Mononuclear cell (primary cell): ENCODE results near the gene FST. TPM values are rescaled to one million over a fixed set of nuclear protein-coding genes. Genes with fewer than 3 reads are reported as not detected.

Experiments used
- H3K27me3 ChIP-seq: 2 replicates; pipeline ENCODE4 v1.6.0; 2011; ENCODE audit warnings: low read length, control low read depth; ENCODE audit not compliant: insufficient read depth
- H3K4me1 ChIP-seq: 2 replicates; pipeline ENCODE4 v1.5.1; 2011; ENCODE audit warnings: mild to moderate bottlenecking, low read length, control low read depth; ENCODE audit not compliant: insufficient read depth
- H3K4me3 ChIP-seq: 2 replicates; pipeline ENCODE4 v1.5.1; 2011; ENCODE audit warnings: mild to moderate bottlenecking, low read length, moderate library complexity
- H3K9me3 ChIP-seq: 2 replicates; pipeline ENCODE4 v1.5.1; 2011; ENCODE audit warnings: low read depth, mild to moderate bottlenecking, control low read depth, low read length
- total RNA-seq: library from RNA; depleted of rRNA; stranded (reverse); fragments of >200 nt; gene quantifications from one replicate; pipeline ENCODE4 v1.2.3, GENCODE V29; 2012

Gene FST, protein sequence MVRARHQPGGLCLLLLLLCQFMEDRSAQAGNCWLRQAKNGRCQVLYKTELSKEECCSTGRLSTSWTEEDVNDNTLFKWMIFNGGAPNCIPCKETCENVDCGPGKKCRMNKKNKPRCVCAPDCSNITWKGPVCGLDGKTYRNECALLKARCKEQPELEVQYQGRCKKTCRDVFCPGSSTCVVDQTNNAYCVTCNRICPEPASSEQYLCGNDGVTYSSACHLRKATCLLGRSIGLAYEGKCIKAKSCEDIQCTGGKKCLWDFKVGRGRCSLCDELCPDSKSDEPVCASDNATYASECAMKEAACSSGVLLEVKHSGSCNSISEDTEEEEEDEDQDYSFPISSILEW
- 0.84 TPM for total RNA-seq

DNA sequence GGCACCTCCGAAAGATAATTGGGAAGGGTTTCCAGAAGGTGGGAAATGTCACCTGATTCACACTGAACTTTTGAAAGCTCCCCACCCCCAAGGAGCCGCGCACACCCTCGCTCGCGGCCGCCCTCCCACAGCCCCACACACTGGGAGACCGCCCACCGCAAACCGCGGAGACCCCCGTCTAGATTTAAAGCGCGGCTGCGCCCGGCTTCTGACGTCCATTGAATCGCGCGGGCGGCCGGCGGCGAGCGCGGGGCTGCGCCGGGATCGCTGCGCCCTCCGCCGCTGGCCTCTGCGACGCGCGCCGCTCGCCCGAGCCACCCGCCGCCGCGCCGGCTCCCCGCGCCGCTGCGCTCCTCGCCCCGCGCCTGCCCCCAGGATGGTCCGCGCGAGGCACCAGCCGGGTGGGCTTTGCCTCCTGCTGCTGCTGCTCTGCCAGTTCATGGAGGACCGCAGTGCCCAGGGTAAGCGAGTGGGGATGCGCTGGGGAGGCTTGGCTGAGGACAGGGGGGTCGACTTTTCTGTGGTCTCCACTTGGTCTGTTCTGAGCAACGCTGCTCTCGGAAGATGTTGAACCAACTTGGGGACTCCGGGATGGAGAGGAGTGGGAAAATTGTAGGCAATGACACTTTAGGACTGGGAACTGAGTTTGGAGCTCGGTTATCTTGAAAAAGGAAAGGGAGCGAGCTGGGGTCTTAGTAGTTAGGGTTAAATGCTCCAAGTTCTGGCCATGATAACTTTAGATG lies at the start of gene FST:
TSS of gene FST (plus strand) at position 214 of the 743 bp plus-strand sequence. CDS start at position 377, 163 bp downstream.
- Histone ChIP-seq H3K27me3 (peaks cover 71% of the 10 kb centered on the region), H3K9me3 (no peaks in the 10 kb centered on the region), H3K4me1 (peaks cover 41% of the 10 kb centered on the region), H3K4me3 (peak within 1 kb of the TSS; percentile 38)

DNA sequence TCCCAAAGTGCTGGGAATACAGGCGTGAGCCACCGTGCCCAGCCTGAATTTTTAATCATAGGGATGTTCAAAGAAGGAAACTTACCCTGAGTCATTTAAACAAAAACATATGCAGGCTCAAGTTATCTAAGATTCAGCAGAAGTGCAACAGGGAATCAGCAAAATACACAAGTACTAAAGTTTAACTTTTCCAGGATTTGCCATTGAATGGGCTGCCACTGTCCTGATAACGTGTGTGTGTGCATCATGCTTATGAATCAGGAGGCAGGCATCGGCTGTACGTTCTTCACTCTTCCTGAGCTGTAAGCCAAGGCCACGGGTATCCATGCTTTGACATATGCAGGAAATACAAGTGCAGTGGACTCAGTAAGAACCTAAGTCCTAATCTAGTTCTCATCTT lies 48.8 kb upstream of the FST start:
- H3K9me3 ChIP-seq: no peaks in the 10 kb centered on the region
- H3K4me3 ChIP-seq: no peak overlapping the region
- peaks cover 3% of the 10 kb centered on the region for H3K27me3 ChIP-seq
- H3K4me1 ChIP-seq: no peaks in the 10 kb centered on the region

DNA sequence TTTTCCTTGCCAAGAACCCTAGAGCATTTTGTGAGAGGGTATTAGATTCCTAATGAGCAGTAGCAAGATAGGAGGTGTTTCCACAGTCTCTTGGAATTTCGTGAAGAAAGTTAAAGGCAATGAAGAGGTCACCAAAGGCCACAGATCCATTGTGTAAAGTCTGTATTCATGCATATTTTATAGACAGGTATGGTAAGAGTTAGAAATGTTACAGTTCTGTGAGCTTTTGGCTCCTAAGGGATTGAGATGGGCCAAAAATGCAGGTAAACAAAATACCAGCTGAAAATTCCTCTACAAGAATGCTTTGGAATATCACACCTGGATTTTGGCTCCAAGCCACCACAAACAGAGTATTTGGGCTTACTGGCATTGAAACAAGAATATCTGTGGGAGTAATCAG lies 47.4 kb upstream of the FST start:
- Histone ChIP-seq H3K27me3 (peaks cover 3% of the 10 kb centered on the region), H3K4me1 (no peaks in the 10 kb centered on the region), H3K4me3 (no peak overlapping the region)

DNA sequence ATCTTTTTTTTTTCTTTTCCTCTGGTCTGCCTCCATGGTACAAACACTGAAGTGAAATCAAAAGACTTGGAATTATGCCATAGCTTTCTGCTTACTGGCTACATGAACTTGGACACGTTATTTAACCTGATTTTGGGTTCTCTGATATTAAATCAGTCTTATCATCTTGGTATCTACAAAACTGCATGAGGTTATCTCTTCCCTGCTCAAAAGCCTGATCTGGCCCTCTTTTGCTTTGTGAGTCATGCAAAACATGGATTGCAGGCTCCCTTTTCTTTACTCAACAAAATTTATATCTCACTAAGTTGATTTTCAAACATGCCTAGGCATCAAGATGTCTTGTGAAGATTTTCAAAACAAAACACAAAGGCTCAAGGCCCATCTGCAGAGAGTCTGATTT lies 45.9 kb upstream of the FST start:
- no peaks in the 10 kb centered on the region for H3K4me1 ChIP-seq
- no peak overlapping the region for H3K4me3 ChIP-seq
- H3K9me3 ChIP-seq: no peaks in the 10 kb centered on the region
- H3K27me3 ChIP-seq: peaks cover 3% of the 10 kb centered on the region

More for the DNA sequence above, 47.4 kb upstream of the FST start:
- H3K9me3 ChIP-seq: no peaks in the 10 kb centered on the region

DNA sequence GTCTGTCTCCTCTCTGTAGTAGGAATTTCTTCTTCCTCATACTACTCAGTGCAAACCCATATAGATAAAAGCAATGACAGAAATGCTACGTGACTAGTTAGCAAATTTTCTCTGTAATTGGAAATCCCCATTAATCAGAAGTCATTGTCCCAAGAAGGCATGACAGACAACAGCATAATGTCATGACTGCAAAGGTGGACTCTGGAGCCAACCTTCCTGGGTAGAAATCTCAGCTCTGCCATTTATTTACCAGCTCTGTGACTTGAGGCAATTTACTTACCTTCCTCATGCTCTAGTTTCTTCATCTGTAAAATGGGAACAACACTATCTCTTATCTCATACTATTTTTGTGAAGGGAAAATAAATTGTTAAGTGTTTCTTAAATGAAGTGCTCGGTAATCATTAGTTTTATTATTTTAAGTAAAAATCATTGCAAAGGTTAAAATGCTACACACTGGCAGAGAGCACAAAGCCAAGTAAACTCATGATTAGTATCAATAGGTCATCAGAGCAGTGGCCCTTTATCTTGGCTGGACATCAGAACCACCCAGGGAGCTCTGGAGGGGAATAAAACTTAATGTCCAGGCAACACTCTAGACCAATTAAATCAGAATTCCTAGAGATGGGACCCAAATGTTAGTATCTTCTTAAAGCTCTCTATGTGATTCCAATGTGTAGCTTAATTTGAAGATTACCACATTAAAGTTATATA lies 43.8 kb upstream of the FST start:
- H3K9me3 ChIP-seq: no peaks in the 10 kb centered on the region
- no peak overlapping the region for H3K4me3 ChIP-seq

DNA sequence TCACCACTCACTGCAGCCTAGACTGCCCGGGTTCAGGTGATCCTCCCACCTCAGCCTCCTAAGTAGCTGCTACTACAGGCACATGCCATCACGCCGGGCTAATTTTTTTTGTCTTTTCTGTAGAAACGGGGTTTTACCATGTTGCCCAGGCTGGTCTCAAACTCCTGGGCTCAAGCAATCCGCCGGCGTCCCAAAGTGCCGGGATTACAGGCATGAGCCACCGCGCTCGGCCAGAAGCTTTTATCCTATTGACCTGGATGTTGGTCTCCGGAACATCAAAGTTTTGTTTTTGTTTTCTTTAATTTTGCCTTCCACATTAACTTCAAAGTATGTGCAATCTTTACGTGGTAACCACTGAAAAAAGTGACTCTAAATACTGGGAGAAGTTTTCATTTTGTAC lies 42.4 kb upstream of the FST start:
- H3K4me1 ChIP-seq: no peaks in the 10 kb centered on the region
- no peak overlapping the region for H3K4me3 ChIP-seq
- H3K27me3 ChIP-seq: no peaks in the 10 kb centered on the region
- no peaks in the 10 kb centered on the region for H3K9me3 ChIP-seq

More for the DNA sequence above, 43.8 kb upstream of the FST start:
- Histone ChIP-seq H3K4me1 (no peaks in the 10 kb centered on the region), H3K27me3 (peaks cover 3% of the 10 kb centered on the region)

DNA sequence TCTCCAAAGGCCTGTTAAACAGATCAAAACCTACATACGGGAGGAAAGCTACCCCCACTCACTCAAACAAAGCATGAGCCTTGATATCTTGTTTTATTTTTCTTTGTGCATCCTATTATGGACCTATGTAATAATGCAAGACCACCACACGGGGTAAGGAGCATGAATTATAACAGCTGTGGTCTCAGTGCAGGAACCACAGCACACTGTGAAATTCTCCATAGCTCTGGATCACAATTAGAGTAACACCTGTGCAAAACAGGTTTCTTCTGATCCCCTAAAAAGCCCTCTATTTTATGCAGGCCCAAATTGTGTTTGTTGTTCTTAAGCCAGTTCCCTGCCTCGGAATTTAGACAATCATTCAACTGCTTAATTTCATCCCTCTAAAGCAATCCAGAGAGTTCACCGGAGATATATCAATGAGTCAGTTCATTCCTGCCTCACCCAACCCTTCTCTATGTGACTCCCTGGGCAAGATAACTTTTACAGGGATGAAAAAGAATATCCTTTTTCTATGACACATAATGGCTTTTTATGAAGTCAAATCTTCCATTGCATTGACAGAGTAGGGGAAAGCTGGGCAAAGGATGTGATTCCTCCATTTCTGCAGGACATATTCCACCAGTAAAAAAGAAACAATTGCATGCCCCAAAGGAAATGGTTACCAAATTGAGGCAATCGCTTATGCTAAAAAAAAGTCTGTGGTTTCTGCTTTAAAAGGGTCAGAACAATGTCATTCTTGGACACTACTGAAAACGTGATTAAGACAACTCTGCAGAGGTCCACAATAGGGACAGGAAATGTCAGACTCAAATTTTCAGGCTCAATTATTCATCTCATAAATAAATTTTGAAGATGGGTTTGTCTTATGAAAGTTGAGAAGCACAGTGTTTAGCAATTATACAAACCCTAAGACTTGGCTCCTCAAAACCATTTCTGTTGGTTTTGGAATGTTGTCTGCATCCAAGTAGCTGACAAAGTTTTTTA lies 41.6 kb upstream of the FST start:
- Histone ChIP-seq H3K27me3 (no peaks in the 10 kb centered on the region), H3K4me1 (no peaks in the 10 kb centered on the region), H3K4me3 (no peak overlapping the region), H3K9me3 (no peaks in the 10 kb centered on the region)

DNA sequence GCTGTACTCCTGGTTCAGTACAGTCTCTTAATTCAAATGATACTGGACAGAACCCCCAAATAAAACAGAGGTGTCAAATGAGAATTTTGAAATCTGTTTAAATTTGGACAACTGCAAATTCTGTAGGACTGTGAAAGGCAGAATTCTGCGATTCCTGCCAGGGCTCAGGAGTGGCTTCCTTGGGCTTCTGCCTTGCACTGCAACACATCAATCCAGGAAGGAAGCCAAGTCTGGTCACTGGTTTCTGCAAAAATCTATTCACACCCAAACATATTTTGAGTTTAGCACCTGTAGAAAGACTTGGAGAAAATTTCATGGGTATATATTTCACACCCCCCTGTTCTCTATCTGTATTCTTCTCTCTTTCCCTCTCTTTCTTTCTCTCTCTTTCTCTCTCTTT lies 37.5 kb upstream of the FST start:
- no peaks in the 10 kb centered on the region for H3K27me3 ChIP-seq
- H3K4me1 ChIP-seq: no peaks in the 10 kb centered on the region
- no peaks in the 10 kb centered on the region for H3K9me3 ChIP-seq
- H3K4me3 ChIP-seq: no peak overlapping the region

DNA sequence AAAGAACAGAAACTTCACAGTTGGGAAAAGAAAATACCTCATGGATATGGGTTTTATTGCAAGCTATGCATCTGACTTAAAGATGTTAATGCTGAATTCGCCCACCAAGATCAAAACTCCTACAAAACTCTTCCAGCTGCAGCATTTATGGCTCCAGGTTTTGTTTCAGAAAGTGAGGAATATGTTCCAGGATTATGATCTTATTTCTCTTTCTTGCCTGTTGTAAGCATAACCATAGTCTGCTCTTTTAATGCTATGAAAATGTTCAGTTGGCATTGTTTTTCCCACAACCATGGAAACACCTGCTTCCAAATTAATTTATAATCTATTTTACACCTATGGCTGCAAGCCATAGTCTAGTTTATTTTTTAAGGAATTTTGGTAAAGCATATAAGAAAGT lies 34.9 kb upstream of the FST start:
- H3K27me3 ChIP-seq: no peaks in the 10 kb centered on the region
- H3K4me3 ChIP-seq: no peak overlapping the region
- H3K9me3 ChIP-seq: no peaks in the 10 kb centered on the region
- H3K4me1 ChIP-seq: no peaks in the 10 kb centered on the region

DNA sequence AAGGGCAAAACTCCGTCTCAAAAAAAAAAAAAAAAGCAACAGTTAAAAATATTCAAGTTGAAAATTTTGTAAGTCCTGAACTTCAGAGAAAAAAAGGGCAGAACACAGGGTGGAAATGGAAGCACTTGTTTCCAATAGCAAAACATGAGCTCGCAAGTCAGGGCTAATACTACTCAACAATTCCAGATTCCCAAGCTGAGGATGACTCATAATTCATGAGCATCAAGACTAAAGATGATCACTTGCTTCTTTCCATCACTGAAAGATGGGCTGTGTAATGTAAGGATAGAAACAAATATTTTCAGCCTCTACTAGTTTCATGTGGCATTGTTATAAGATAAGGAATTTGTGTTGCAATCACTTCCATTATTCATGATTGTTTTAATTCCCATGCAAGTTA lies 33.5 kb upstream of the FST start:
- Histone ChIP-seq H3K27me3 (no peaks in the 10 kb centered on the region), H3K9me3 (no peaks in the 10 kb centered on the region), H3K4me3 (no peak overlapping the region), H3K4me1 (no peaks in the 10 kb centered on the region)

DNA sequence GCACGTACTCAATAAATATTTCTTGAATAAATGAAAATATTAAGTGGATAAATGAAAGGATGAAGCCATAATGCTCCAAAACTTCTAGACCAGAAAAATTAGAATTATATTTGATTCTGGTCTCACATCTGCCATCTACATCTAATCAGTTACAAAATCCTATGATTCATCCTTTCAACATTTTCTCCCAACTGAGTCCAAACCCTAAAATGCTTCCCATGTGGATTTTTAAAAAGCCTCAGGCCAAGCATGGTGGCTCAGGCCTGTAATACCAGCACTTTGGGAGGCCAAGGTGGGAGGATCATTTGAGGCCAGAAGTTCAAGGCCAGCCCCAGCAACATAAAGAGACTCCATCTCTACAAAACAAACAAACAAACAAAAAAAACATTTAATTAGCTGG lies 31.6 kb upstream of the FST start:
- no peaks in the 10 kb centered on the region for H3K27me3 ChIP-seq
- H3K4me1 ChIP-seq: no peaks in the 10 kb centered on the region
- H3K9me3 ChIP-seq: no peaks in the 10 kb centered on the region
- no peak overlapping the region for H3K4me3 ChIP-seq

DNA sequence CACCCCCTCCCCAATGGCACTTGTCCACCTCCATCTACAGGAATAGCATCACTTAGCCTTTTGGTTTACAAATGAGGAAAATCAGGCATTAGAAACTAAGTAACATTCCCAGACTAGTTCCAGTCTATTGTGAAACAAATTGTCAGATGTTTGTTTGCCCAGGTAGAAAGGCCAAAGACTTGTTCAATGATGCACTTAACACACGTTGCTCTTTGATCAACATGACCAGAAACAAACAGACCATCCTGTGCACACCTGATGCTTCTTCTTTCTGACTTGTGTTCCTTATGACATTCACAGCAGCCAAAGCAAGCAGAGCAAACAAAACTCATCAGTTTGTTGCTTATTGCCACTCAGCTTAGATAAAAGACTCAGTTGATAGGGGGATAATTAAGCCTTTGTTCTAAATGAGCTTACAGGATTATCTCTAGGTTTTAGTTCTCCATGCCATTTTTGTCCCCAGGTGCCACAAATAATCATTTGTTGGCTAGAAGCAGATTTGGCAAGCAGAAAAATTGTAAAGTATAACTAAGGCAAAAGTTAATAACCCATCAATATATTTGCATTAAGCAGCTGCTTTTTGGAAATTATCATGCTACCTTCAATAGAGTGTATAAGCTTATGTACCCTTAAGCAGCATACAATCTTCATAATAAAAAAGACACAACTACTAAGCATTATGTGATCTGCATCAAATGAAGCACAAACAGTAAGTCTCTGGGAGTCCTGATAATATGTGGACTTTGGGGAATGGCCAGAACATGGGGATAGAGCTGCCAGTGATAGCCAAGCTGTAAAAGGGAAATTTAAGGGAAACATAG lies 26.3 kb upstream of the FST start:
- Histone ChIP-seq H3K27me3 (no peaks in the 10 kb centered on the region), H3K9me3 (no peaks in the 10 kb centered on the region), H3K4me1 (no peaks in the 10 kb centered on the region), H3K4me3 (no peak overlapping the region)

DNA sequence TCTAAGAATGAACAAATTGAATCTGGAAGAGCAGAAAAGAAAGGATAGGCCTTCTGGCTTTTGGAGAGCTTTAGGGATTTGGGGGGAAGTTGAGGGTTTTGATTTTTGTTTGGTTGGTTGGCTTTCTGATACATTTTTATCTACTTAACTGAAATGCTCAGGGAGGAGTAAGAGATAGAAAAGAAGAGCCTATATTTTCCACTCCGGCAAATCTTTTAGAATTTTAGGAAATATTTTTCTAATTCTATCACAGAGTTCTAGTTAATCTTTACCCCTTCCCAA lies 25.8 kb upstream of the FST start:
- Histone ChIP-seq H3K27me3 (no peaks in the 10 kb centered on the region), H3K4me1 (no peaks in the 10 kb centered on the region), H3K9me3 (no peaks in the 10 kb centered on the region), H3K4me3 (no peak overlapping the region)

DNA sequence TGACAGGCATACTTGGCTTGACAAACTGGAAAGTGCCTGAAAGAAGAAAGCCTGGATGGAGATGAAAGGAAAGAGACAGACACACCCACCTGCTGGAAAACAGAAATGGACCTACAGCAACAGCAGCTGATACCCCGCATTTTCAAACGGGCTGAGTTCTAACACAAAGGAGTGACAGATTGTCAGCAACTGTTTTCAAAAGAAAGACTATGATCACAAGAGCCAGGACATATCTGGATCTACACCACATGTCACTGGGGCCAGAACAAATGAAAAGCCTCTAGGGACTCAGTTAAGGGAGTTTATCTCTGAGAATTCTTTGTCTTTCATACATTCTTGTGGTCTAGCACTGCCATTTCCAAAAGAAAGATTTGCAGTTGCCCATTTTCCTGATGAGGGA lies 24.1 kb upstream of the FST start:
- H3K9me3 ChIP-seq: no peaks in the 10 kb centered on the region

More for the DNA sequence above, 24.1 kb upstream of the FST start:
- Histone ChIP-seq H3K4me3 (no peak overlapping the region), H3K27me3 (no peaks in the 10 kb centered on the region), H3K4me1 (no peaks in the 10 kb centered on the region)
